Lower lobe of right lung (tissue), 2 donors: ENCODE data around the gene HOXD9. TPM values are rescaled to one million over a fixed set of nuclear protein-coding genes. Genes with fewer than 3 reads are reported as not detected.

Source experiments
- ATAC-seq, 2 donors: fragments of 200-7000 bp; cut with Tn5 transposase; one replicate each; pipeline ENCODE4 v1.9.1; 2020 to 2022; ENCODE audit warnings: mild to moderate bottlenecking in 2 of 2, moderate library complexity in 2 of 2
- DNase-seq: peaks from one replicate; pipeline ENCODE4 v3.0.0-alpha.2; 2020
- H3K27ac ChIP-seq: fragments of 200-600 bp; one replicate; pipeline ENCODE4 v1.8.0; 2022
- H3K27me3 ChIP-seq: fragments of 200-600 bp; one replicate; pipeline ENCODE4 v1.8.0; 2022; ENCODE audit warnings: low read depth
- H3K36me3 ChIP-seq: fragments of 200-600 bp; one replicate; pipeline ENCODE4 v1.8.0; 2022; ENCODE audit warnings: mild to moderate bottlenecking
- H3K4me1 ChIP-seq: fragments of 200-600 bp; one replicate; pipeline ENCODE4 v1.8.0; 2022
- H3K4me3 ChIP-seq: fragments of 200-600 bp; one replicate; pipeline ENCODE4 v1.8.0; 2022; ENCODE audit warnings: mild to moderate bottlenecking
- H3K9me3 ChIP-seq: fragments of 200-600 bp; one replicate; pipeline ENCODE4 v1.8.0; 2022
- intact Hi-C: fragments of 100-400 bp; cut with DNase I; formaldehyde crosslinking; loops from one replicate; pipeline ENCODE4 v1.11.0; 2022
- total RNA-seq: library from RNA; stranded (reverse); fragmentation: NEBNext Ultra II Directional; extraction: Animal tissue kit (Norgen Biotek cat#: 25700); gene quantifications from one replicate; pipeline ENCODE4 v1.2.1, GENCODE V29; 2021
- TF ChIP-seq, protein P1 (sequence below): fragments of 200-600 bp; IDR thresholded peaks from one replicate; pipeline ENCODE4 v1.8.0; 2022; ENCODE audit warnings: antibody characterized with exemption, mild to moderate bottlenecking
- donor health status: DM: no; HTN: yes; CAD: no; lungs with severe emphysema.

Gene HOXD9
- total RNA-seq, 1 donor from 2014 or later: 0.86 TPM

- Histone ChIP-seq H3K4me1 (peaks cover 24% of the 10 kb centered on the region), H3K27me3 (peaks cover 96% of the 10 kb centered on the region), H3K36me3 (no peaks in the 10 kb centered on the region), H3K27ac (no peak overlapping the region), H3K4me3 (no peak overlapping the region), H3K9me3 (no peaks in the 10 kb centered on the region)
- intact Hi-C loops: loop anchor here (5.0 kb wide), 2 partner anchors 509 to 524 kb away; no protein-coding TSS in a partner anchor
- TF ChIP-seq, protein P1, sequence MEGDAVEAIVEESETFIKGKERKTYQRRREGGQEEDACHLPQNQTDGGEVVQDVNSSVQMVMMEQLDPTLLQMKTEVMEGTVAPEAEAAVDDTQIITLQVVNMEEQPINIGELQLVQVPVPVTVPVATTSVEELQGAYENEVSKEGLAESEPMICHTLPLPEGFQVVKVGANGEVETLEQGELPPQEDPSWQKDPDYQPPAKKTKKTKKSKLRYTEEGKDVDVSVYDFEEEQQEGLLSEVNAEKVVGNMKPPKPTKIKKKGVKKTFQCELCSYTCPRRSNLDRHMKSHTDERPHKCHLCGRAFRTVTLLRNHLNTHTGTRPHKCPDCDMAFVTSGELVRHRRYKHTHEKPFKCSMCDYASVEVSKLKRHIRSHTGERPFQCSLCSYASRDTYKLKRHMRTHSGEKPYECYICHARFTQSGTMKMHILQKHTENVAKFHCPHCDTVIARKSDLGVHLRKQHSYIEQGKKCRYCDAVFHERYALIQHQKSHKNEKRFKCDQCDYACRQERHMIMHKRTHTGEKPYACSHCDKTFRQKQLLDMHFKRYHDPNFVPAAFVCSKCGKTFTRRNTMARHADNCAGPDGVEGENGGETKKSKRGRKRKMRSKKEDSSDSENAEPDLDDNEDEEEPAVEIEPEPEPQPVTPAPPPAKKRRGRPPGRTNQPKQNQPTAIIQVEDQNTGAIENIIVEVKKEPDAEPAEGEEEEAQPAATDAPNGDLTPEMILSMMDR: no peak
- ATAC-seq (no peak), DNase-seq (no peak)
Observed at GRCh38 chr2:176128172-176128981, 5.9 kb downstream of the HOXD9 start.

DNA sequence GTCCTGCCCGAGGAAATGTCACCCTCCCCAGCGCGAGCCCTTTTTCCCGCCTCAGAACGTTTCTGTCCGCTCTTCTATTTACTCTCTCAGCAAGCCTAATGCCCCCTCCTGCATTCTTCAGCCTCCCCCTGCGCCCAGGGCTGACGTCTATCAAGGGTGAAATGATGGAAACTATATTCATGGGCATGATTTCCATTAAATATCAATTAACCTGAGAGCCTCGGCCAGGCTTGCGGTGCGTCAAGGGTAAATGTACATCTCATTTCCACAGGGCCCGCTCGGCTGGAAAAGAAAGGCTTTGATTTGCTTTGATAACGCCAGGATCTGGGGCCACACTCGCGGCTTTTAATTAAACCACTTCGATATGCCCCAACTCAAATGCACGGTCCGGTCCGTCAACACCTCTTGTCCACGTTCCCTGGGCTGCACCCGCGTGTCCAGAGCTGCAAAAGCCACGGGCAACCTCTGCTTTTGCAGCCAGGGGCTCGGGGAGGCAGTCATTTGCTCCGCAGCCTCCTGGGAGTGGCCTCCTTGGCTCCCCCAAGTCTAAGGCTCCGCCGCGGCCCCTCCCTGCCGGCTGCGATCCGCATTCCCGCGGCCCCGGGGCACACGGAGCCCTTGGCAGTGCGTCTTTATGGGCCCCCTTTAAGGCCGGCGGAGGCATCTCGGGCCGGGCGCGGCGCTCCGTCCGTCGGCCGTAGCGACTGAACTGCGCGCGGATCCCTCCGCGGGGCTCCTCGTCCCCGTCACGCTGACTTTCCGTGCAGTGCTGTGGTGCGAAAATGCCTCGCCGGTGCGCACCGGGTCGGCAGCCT is 6.7 kb downstream of the HOXD9 start, which contains the start of gene HOXD8:
HOXD8 (plus strand) TSS at position 724 of the 815 bp plus-strand sequence. CDS start 662 bp downstream, outside the sequence.
- Histone ChIP-seq H3K27ac (no peak within 1 kb of the TSS), H3K4me1 (peaks cover 24% of the 10 kb centered on the region), H3K9me3 (no peaks in the 10 kb centered on the region), H3K4me3 (peak within 1 kb of the TSS; percentile 38), H3K27me3 (peaks cover 96% of the 10 kb centered on the region), H3K36me3 (no peaks in the 10 kb centered on the region)
- DNase-seq (no peak), ATAC-seq (peak; percentile 28 to 34)
- TF ChIP-seq, protein P1: no peak
- intact Hi-C loops: loop anchor here (5.0 kb wide), 2 partner anchors 508 to 523 kb away; no protein-coding TSS in a partner anchor

DNA sequence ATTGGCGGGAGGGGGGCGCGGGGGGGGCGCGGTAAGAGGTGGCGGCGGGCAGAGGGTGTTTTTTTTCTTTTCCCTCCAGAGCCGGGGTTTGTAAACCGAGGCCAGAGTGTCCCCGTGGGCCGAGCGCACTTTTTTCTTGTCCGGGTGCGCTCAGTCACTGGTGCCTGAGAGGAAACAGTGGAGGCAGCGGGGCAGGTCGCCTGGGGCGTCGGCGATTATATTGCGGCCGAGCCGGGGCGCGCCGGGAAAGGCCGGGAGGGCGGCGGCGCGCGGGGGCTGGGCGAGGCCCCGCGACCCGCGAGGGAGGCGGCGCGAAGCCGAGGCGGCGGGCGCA is 7.3 kb downstream of the HOXD9 start:
- Histone ChIP-seq H3K36me3 (no peaks in the 10 kb centered on the region), H3K4me3 (peak overlapping the region; percentile 21), H3K9me3 (no peaks in the 10 kb centered on the region), H3K27me3 (peaks cover 96% of the 10 kb centered on the region), H3K4me1 (peaks cover 24% of the 10 kb centered on the region), H3K27ac (no peak overlapping the region)
- TF ChIP-seq, protein P1: no peak
- peak in 1 of 2 donors; percentile 29 for ATAC-seq
- no peak for DNase-seq
- intact Hi-C loops: loop anchor here (5.0 to 10.0 kb wide), 3 partner anchors 425 to 523 kb away; no protein-coding TSS in a partner anchor

- H3K4me1 ChIP-seq: peaks cover 24% of the 10 kb centered on the region
- TF ChIP-seq, protein P1: no peak
- H3K36me3 ChIP-seq: no peaks in the 10 kb centered on the region
- ATAC-seq (peak; percentile 32 to 50), DNase-seq (no peak)
- peaks cover 96% of the 10 kb centered on the region for H3K27me3 ChIP-seq
- intact Hi-C loops: loop anchor here (10.0 kb wide), 1 partner anchor 424 kb away; no protein-coding TSS in a partner anchor
- H3K27ac ChIP-seq: no peak overlapping the region
- no peaks in the 10 kb centered on the region for H3K9me3 ChIP-seq
- H3K4me3 ChIP-seq: peak overlapping the region; percentile 38
Observed at GRCh38 chr2:176130147-176130956, 7.8 kb downstream of the HOXD9 start.
